GM10266 (cell line): ENCODE data around the gene MAP3K8.

Experiments
- DNase-seq: peaks from one replicate; pipeline ENCODE4 v3.0.0; 2012; ENCODE audit errors: extremely low spot score
- TF ChIP-seq, protein P1 (sequence below): IDR thresholded peaks from 2 replicates; pipeline ENCODE4 v1.5.1; 2012; ENCODE audit warnings: mild to moderate bottlenecking, low read depth; ENCODE audit not compliant: control insufficient read depth, insufficient read depth; ENCODE audit errors: missing control alignments

The MAP3K8 gene

DNA sequence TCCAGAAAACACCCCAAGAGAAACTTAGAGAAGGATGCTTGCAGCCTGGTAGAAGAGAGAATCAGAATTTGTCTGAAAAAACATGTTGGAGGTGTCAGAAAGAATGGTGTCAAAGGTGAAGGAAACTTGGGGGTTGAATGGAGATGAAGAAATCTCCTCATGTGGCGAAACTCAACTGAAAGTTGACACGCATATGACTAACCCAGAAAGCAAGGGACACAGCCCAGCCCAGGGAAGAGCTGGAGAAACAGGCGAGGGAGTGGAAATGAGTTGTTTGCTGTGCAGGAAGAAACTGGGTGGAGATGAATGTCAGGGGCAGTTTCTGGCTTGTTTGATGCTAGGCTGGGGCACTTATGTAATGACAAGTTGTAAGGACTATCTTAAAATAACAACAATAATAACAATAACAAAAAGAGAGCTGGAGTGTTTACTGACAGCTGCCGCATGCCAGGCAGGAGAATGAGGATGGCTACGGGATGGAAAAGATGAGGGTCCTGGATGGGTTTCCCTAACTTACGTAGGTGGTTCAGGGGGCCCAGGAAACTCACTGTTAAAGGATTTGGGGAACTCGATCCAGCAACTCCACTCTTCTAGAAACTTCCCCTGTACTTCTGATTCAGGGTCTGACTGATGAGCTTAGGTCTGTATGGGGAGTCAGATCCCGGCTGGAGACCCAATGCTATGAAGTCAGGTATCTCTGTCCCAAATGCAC is 57.4 kb downstream of the MAP3K8 start:
- DNase-seq = no peak
- TF ChIP-seq, protein P1, sequence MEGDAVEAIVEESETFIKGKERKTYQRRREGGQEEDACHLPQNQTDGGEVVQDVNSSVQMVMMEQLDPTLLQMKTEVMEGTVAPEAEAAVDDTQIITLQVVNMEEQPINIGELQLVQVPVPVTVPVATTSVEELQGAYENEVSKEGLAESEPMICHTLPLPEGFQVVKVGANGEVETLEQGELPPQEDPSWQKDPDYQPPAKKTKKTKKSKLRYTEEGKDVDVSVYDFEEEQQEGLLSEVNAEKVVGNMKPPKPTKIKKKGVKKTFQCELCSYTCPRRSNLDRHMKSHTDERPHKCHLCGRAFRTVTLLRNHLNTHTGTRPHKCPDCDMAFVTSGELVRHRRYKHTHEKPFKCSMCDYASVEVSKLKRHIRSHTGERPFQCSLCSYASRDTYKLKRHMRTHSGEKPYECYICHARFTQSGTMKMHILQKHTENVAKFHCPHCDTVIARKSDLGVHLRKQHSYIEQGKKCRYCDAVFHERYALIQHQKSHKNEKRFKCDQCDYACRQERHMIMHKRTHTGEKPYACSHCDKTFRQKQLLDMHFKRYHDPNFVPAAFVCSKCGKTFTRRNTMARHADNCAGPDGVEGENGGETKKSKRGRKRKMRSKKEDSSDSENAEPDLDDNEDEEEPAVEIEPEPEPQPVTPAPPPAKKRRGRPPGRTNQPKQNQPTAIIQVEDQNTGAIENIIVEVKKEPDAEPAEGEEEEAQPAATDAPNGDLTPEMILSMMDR = no peak

DNA sequence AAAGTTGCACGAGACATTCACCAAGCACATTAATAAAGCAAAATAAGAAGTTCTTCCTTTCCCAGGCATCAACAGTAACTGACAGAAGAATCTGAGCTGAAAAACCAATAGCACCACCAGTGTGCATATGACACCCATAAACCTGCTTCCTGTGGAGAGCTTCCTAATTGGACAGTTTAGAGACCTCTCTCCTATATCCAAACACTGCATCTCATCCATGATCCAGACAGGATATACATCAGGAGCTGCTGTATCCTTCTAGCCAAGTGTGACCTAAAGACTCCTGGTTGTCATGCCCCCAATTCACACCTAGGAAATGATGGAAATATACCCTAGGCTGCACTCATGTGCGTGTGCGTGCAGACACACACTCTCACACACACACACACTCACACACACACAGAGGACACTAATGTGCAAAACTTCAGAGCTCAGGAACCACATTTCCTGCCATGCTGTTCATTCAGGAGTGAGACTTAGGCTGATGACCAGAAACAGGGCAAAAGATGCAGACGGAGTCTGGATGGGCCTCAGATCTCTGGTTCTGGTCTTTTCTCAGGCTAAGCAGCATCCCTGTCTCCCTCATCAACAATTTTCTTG is 58.0 kb downstream of the MAP3K8 start:
- TF ChIP-seq, protein P1 = no peak
- DNase-seq = no peak

DNA sequence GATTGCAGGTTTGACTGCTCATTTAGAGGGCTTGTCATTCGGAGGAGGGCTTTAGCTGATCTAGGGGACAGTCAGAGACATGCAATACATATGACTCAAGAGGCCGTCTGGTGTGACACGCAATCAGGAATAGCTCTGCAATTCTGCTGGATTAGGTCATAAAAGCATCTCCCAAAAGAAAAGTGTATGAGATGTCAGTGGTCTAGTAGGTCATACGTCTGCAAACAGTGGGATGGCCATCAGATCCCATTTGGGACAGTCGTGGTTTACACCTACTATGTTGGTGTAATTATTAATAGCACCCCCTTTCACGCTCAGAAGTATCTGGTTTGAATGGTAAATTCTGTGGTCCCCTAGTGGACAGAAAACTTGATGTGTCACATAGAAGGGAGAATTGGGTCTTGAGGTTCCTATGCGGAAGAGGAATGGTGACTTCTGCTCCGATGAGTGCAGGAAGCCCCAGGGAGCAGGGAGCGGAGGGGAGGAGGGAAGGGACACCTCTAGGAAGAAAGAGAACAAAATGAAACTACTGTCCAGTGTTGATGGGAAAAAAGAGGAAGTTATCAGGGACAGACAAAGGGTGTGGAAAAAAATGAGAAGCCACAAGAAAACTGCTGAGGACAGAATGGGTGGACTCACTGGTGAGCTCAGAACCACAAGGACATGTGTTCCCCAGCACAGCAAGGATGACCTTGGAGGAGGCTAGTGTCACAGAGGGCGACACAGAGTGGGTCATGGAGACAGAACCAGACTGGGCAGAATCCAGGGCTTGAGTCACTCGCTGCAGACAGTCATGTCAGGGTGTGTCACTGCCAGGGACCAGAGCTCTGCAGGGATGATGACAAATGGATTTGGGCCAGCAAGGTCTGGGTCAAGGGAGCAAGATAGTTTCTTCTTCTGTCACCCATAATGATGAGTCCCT is 59.9 kb downstream of the MAP3K8 start:
- DNase-seq = peak; percentile 42
- TF ChIP-seq, protein P1 = peak; percentile 30

DNA sequence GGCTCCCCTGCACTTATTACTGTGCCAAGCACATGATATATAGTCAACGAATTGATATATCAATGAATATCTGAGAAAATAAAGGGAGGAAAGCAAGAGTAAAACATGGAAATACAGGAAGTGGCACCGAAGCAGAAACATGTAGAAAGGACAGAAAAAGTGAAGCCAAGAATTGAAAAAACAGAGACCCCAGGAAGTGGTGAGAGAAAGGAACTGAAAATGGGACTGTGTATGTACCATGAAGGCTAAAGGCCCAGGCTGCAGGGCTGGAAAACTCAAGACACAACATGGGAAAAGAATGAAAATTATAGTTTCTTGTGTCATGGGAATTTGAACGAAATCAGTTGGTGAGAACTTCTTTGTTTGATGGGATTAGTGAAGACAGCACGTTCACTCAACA is 60.6 kb downstream of the MAP3K8 start:
- TF ChIP-seq, protein P1 = no peak
- no peak for DNase-seq

DNA sequence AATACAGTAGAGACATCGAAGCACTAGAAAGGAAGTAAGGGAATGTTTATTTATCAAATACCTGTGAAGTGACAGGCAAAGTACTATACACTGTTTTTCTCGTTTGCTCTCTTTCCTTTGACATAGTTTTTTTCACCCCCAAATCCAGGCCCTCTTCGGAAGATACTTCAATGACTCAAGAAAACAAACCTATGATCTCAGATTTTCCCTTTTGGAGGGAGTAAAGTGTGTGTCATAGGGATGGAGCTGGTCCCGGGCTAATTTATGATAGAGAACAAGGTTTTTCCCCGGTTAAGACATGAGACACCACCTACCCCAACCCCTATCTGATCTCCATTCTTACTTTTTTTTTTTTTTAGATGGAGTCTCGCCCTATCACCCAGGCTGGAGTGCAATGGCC is 61.7 kb downstream of the MAP3K8 start:
- no peak for DNase-seq
- TF ChIP-seq, protein P1 = no peak

DNA sequence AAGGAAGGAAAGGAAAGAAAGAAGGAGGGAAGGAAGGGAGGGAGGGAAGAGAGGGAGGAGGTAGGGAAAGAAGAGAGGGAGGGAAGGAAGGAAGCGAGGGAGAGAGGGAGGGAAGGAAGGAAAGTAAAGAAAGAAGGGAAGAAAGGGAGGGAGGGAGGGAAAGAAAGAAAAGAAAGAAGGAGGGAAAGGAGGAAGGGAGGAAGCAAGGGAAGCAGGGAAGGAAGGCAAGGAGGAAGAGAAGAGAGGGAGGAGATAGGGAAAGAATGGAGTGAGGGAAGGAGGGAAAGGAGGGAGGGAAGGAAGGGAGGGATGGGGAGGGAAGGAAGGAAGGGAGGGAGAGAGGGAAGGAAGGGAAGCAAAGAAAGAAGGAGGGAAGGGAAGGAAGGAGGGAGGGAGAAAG is 65.8 kb downstream of the MAP3K8 start:
- TF ChIP-seq, protein P1 = no peak
- no peak for DNase-seq
